NCI-H1105 (cell line): Measurements from ENCODE around the gene RRP1.
"Not testable (repeated sequence)": the region's sequence is repeated elsewhere in the genome, so short reads cannot be mapped to it uniquely, and the experiment has no call there.

Experiments used
- DNase-seq: peaks from one replicate; lab custom pipeline; 2025; lab: John Stamatoyannopoulos, UW

RRP1 gene

DNA sequence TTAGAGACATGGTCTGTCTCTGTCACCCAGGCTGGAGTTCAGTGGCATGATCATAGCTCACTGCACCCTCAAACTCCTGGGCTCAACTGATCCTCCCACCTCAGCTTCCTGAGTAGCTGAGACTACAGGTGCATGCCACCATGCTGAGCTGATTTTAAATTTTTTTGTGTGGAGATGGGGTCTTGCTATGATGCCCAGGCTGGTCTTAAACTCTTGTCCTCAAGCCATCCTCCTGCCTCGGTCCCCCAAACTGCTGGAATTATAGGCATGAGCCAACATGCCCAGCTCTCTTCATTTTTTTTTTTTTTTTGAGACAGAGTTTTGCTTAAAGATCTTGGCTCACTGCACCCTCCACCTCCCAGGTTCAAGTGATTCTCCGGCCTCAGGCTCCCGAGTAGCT lies 50.9 kb downstream of the RRP1 start:
- DNase-seq: no peak

DNA sequence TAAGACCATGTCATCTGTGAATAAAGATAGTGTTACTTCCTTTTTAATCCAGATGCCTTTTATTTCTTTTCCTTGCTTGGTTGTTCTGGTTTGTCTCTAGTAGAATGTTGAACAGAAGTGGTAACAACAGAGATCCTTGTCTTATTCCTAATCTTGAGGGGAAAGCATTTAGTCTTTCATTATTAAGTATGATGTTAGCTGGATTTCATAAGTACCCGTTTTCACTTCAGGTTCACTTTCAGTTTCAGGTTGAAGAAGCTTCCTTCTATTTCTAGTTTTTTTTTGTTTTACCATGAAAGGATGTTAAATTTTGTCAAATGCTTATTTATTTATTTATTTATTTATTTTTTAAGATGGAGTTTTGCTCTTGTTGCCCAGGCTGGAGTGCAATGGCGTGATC lies 53.4 kb downstream of the RRP1 start:
- DNase-seq: no peak

GRCh38 chr21:43844906-43845305 lies 55.5 kb downstream of the RRP1 start:
- DNase-seq: not testable (repeated sequence)

- DNase-seq: no peak
These were observed 56.0 kb downstream of the RRP1 start for GRCh38 chr21:43845386-43845785.

GRCh38 chr21:43846430-43846829 lies 57.1 kb downstream of the RRP1 start:
- no peak for DNase-seq

DNA sequence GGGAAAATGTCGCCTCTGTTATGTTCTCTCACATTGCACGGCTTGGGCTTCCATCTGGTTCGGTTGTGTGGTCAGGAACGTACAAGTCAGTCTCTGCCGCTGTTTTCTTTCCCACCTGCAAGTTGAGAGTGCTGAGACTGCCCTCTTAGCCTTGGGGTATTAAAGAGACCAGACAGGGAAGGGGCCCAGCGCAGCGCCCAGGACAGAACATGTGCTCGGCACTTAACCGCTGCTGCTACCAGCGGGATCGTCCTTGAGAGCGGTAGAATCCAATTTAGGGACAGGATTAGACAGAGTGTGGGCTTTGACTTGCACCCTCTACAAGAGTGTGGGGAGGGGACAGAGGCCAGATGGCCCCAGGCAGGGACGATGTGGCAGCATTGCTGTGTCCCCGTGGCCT lies 57.9 kb downstream of the RRP1 start:
- DNase-seq: no peak

DNA sequence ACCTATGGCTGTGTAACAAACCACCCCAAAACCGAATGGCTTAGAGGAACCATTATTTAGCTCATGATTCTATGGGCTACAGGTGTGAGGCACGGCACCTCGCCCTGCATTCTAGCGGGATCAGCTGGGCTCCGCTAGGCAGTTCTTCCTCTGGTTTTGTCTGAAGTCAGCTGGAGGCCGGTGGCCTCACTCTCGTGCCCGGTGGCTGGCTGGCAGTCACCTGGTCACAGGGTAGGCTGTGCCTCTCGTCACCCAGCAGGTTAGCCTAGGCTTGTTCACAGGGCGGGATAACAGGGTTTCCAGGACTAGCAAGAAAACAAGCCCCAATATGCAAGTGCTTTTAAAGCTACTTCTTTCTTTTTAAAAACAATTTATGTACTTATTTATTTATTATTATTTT lies 59.4 kb downstream of the RRP1 start:
- no peak for DNase-seq

GRCh38 chr21:43849532-43850299 lies 60.3 kb downstream of the RRP1 start:
- DNase-seq: no peak

DNA sequence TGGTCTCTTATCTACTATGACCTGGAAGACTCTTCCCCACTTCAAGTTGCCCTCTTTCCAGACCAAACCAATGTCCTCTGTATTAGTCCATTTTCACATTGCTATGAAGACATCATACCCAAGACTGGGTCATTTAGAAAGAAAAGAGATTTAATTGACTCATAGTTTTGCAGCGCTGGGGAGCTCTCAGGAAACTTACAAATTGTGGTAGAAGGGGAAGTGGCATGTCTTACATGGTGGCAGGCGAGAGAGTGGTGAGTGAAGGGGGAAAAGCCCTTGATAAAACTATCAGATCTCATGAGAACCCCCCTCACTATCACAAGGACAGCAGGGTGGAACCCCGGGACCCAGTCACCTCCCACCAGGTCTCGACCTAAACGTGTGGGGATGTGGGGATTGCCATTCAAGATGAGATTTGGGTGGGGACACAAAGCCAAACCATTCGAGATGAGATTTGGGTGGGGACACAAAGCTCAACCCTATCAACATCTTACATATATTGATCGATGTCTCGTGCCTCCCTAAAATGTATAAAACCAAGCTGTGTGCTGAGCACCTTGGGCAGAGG lies 61.4 kb downstream of the RRP1 start:
- no peak for DNase-seq

DNA sequence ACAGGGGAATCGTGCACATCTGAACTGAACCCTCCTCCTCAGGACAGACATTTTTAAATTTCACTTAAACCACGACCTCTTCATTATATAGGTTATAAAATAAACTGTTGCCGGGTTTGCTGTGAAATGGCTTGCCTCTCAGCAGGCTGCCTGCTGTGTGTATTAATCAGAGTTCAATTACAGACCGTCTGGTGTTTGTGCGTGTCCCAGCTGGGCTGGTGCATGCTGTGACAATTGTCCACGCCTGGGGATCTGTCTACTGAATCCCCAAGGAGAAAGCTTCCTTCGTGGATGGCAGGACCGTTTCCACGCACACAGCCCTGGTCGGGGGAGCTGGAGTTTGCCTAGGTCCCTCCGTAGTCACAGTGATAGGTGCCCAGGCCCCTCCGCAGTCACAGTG lies 62.2 kb downstream of the RRP1 start:
- DNase-seq: no peak

DNA sequence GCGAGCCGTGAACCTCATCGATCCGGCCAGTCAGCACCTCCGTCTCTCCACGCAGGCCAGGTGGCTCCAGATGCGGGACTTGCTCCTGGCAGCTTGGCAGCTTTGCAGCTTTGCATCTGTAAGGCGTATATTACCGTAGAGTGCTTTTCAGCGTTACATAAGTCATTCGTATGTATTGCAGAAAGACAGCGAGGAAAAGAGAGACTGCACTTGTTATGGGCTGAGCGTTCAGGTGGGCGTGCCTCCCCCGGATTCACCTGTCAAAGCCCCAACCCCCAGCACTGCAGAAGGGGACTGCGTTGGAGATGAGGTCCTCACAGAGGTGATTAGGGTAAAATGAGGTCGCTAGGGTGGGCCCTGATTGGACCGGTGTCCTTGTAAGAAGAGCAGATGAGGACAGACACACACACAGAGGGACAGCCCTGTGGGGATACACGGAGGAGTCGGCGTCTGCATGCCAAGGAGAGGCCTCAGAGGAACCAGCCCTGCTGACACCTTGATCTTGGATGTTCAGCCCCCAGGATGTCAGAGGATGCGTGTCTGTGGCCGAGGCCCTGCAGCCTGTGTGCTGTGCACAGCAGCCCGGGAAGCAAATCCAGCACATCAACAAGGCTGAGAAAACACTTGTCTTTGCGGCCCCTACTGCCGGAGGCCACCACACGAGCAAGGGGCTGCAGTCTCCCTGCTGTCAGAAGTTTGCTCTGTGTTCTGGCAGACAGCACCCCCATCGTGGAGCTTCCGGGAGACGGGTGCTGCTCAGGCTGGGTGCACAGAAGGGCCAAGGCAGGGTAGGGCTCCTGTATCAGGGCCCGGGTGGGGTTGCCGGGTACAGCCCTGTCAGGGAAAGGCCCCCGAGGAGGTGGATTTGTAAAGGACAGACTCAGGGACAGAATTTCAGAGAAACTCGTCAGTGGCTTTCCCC lies 64.7 kb downstream of the RRP1 start:
- DNase-seq: no peak
